Eye (tissue), 1 donor: Measurements from ENCODE around the gene ELOB.

ENCODE experiments used
- DNase-seq: peaks from one replicate; pipeline ENCODE4 v3.0.0-alpha.2; 2015

Gene ELOB

DNA sequence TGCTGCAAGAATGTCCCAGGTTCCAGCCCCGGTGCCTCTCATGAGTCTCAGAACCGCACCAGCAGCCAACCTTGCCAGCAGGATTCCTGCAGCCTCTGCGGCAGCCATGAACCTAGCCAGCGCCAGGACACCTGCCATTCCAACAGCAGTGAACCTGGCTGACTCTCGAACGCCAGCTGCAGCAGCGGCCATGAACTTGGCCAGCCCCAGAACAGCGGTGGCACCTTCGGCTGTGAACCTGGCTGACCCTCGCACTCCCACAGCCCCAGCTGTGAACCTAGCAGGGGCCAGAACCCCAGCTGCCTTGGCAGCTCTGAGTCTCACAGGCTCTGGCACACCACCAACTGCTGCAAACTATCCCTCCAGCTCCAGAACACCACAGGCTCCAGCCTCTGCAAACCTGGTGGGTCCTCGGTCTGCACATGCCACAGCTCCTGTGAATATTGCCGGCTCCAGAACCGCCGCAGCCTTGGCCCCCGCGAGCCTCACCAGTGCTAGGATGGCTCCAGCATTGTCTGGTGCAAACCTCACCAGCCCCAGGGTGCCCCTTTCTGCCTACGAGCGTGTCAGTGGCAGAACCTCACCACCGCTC, 9.8 kb downstream of the ELOB start:
- DNase-seq, result no peak

DNA sequence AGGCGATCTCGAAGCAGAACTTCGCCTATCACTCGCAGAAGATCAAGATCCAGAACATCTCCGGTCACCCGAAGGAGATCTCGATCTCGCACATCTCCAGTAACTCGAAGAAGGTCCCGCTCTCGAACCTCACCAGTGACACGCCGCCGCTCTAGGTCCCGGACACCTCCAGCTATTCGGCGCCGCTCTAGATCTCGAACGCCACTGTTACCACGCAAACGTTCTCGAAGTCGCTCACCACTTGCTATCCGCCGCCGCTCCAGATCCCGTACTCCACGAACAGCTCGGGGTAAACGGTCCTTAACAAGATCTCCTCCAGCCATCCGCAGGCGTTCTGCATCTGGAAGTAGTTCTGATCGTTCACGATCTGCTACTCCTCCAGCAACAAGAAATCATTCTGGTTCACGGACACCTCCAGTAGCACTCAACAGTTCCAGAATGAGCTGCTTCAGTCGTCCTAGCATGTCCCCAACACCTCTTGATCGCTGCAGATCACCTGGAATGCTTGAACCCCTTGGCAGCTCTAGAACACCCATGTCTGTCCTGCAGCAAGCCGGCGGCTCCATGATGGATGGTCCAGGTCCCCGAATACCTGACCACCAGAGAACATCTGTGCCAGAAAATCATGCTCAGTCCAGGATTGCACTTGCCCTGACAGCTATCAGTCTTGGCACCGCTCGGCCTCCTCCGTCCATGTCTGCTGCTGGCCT, 10.5 kb downstream of the ELOB start:
- DNase-seq, result no peak

DNA sequence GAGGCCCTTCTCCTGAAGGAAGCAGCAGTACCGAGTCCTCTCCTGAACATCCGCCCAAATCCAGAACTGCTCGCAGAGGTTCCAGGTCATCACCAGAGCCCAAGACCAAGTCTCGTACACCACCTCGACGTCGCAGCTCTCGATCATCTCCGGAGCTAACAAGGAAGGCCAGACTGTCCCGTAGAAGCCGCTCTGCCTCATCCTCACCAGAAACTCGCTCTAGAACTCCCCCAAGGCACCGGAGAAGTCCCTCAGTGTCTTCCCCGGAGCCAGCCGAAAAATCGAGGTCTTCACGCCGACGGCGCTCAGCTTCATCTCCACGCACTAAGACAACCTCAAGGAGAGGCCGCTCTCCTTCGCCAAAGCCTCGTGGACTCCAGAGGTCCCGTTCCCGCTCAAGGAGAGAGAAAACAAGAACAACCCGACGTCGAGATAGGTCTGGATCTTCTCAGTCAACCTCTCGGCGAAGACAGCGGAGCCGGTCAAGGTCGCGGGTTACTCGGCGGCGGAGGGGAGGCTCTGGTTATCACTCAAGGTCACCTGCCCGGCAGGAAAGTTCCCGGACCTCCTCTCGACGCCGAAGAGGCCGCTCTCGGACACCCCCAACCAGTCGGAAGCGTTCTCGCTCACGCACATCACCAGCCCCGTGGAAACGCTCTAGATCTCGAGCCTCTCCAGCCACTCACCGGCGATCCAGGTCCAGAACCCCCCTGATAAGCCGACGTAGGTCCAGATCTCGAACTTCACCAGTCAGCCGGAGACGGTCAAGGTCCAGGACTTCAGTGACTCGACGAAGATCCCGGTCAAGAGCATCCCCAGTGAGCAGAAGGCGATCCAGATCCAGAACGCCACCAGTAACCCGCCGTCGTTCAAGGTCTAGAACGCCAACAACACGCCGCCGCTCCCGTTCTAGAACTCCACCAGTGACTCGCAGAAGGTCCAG, 11.3 kb downstream of the ELOB start:
- no peak for DNase-seq

DNA sequence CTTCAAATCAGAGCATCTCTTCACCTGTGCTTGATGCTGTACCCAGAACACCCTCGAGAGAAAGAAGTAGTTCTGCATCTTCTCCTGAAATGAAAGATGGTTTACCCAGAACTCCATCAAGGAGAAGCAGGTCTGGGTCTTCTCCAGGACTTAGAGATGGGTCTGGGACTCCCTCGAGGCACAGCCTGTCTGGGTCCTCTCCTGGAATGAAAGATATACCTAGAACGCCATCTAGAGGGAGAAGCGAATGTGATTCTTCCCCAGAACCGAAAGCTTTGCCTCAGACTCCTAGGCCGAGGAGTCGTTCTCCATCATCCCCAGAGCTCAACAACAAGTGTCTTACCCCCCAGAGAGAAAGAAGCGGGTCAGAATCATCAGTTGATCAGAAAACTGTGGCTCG, 12.4 kb downstream of the ELOB start:
- no peak for DNase-seq

DNA sequence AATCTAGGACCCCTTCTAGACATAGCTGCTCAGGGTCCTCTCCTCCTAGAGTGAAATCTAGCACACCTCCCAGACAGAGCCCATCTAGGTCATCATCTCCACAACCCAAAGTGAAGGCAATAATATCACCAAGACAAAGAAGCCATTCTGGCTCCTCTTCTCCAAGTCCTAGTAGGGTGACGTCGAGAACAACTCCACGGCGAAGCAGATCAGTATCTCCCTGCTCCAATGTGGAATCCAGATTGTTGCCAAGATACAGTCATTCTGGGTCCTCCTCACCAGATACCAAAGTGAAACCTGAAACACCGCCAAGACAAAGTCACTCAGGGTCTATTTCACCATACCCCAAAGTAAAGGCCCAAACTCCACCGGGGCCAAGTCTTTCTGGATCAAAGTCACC, 13.9 kb downstream of the ELOB start:
- no peak for DNase-seq

DNA sequence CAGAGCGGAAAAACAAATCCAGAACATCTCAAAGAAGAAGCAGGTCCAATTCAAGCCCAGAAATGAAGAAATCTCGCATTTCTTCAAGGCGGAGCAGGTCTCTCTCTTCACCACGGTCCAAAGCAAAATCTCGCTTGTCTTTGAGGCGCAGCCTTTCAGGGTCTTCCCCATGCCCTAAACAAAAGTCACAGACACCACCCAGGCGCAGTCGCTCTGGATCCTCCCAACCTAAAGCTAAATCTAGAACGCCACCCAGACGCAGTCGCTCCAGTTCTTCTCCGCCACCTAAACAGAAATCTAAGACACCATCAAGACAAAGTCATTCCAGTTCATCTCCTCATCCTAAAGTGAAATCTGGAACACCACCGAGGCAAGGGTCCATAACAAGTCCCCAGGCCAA, 14.4 kb downstream of the ELOB start:
- DNase-seq, result no peak

DNA sequence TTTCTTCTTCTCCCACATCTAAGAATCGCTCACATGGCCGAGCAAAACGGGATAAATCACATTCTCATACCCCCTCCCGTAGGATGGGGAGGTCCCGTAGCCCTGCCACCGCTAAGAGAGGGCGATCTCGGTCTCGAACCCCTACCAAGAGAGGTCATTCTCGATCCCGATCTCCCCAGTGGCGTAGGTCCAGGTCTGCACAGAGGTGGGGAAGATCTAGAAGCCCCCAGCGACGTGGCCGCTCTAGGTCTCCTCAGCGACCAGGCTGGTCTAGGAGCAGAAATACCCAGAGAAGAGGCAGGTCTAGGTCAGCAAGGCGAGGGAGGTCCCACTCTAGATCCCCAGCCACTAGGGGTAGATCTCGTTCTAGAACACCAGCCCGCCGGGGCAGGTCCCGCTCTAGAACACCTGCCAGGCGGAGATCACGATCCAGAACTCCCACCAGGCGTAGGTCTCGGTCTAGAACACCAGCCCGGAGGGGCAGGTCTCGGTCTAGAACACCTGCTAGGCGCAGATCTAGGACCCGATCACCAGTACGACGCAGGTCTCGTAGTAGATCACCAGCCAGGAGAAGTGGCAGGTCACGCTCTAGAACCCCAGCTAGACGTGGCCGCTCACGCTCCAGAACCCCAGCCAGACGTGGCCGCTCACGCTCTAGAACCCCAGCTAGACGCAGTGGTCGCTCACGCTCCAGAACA, 15.0 kb downstream of the ELOB start:
- no peak for DNase-seq

DNA sequence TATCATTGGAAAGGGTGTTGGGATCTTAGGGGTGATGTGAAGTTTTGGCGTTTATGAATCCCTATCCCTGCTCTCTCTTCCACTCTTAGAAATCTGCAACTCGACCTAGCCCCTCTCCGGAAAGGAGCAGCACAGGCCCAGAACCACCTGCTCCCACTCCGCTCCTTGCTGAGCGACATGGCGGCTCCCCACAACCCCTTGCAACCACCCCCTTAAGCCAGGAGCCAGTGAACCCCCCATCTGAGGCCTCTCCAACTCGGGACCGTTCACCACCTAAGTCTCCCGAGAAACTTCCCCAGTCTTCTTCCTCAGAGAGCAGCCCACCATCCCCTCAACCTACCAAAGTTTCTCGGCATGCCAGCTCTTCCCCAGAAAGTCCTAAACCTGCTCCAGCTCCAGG, 15.6 kb downstream of the ELOB start:
- DNase-seq, result no peak

DNA sequence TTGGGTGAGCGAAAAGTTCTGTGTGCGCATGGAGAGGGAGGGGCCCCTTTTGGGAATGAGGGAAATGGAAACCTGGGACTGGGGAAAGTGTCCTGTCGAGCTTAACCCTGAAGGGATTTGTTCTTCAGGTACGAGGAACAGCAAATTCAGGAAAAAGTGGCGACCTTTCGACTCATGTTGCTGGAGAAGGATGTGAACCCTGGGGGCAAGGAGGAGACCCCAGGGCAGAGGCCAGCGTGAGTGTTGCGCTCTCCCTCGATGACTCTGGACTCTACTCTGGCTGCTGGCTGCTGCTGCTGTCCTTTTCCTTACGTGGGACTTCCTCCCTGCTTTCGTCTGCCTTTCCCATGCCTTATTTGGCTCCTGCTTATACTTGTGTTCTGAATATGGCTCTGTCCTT, 19.7 kb downstream of the ELOB start:
- DNase-seq, result no peak

DNA sequence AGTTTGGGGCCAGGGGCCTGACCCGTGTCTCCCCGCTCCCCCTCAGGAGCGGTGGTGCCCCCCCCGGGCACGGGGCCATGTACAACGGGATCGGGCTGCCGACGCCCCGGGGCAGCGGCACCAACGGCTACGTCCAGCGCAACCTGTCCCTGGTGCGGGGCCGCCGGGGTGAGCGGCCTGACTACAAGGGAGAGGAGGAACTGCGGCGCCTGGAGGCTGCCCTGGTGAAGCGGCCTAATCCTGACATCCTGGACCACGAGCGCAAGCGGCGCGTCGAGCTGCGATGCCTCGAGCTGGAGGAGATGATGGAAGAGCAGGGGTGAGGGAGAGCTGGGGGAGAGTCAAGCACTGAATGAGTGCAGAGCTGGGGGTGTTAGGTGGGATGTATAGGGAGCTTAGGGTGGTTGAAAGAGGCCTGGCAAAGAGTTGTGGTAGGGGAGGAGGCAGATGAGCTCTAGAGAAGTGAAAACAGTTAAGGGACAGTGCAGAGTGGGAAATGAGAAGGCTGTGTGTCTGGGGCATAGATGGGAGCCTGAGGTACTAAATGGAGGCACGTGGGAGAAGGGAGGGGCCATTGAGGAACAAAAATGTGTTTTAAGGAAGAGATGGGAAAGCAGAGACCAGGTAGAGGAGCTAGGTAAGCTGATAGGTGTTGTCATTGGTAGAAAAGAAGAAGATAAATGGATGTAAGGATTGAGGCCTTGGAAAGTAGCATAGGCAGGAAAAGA, 20.6 kb downstream of the ELOB start:
- DNase-seq, result no peak

DNA sequence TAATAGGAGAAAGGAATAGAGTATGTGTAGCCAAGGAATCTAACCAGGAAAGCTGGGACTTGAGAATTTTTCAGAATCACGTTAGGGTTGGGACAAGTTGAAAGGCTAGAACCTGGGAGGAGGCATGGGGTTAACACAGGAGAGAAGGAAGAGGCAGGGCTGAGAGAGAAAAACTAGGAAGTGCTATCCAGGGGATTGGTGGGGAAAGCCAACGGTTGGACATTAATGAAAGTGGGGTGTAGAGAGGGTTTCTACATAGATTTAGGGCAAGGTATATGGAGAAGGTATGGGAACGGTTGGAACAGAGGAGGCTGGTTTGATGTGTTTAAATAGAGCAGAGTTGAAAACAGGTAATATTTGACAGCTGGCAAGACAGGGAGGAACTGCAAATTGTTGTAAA, 21.9 kb downstream of the ELOB start:
- no peak for DNase-seq

DNA sequence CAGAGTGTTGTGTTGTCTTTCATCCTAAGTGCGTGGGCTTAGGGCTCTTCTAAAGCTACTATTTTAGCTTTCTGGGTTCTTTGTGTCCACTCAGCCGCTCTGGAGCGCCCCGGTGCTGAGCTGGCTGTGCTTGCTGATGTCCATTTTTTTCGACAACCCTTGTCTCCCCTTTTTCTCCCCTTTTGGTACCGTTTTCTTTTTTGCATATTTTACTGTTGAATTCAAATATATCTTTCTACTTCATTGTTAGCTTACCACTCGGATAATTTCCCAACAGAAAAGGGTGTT, 23.4 kb downstream of the ELOB start:
- no peak for DNase-seq

DNA sequence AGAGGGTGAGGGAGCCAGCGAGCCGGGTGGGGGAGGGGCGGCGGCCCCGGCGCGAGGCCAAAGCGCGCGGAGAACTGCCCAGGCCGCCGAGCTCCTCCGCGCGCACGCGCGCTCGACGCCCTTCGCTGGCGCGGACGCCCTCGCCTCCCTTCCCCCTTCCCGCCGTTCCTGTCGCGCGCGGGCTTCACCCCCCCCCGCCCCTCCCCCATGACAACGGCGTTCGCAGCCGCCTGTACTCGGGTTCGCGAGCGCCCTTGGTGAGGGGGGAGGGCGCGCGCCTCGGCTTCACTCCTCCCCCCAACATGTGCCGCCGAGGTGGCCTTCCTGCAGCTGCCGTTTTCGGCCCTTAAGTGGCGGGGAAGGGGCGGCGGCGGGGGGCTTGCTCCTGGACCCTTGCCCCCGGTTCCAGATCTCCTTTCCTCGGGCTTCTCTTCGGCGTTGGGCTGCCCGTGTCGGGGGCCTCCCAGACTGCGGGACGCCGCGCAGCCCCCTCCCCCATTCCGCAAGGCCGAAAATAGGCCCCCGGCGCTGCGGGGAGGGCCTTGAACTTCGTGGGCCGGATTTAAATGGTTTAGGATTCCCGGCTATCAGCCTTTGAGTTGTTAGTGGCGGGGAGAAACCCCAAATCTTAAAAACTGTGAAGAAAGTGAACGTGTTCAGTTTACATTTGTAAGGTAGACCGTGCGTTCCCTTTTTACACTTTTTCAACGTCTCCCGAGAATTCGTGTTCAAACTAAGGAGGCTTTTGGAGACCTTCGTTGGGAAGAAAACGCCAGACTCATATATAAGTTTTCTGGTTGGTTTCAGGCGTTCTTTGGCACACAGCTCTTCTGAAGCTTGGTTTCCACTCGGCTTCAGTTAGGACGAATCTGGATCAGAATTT, 24.0 kb downstream of the ELOB start:
- peak; percentile 94 for DNase-seq

DNA sequence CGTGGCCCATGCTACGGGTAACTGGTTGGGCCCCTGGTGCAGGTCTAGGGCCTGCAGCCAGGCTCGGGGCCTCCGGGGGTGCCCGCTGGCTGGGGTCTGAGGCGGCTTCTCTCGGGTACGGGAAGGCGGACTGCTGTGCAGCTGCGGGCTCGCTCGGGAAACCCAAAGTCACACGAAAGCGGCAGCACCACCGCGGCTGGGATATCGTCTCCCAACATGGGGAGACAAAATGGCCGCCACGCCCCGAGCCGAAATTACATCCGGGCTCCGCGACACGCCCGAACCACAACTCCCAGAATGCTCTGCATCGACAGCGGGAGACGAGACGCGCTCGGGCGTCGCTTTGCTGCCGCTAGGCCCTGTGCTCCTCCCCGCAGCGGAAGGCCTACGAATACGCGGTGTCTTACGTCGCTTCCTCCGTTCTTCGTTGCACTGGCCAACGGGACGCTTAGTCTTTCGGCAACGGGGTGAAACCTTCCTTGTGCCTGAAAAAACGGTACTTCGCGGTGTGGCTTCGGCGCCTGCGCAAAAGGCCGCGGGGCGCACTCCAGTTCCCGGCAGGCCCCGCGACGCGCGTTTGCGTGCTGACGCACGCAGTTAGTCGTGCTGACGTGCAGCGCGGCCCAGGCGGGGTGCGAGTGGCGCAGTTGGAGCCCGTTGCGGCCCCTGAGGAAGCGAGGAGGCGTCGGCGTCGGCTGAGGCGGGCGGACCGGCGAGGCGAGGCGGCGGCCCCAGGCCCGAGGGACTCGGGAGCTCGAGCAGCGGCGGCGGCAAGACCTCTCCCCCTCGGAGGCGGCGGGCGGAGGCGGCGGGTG, 24.8 kb downstream of the ELOB start, which contains the start of gene SRRM2:
SRRM2 (plus strand) TSS at position 604 of the 815 bp plus-strand sequence. CDS start 3,727 bp downstream, outside the sequence.
- peak; percentile 99 for DNase-seq

DNA sequence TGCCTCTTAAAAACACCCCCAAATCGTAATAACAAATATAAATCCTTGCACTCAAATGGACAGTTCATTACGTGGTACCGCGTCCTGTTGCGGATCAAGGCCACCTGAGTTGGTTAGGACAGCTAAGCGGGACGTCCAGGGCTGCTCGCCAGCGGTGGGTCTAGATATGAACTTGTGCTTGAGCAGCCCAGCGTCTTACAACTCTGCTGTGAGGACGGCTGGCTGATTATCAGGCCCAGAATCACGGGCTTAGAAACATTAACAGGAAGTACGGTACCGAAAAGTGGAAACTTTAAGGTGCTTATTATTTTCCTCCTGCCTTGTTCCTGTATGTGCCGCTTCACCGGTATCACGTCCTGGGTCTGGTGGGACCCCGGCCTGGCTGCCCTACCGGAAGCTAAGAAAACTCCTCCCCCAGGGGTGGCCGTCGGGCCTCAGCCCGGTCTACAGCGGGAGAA, 25.5 kb downstream of the ELOB start:
- DNase-seq, result no peak

DNA sequence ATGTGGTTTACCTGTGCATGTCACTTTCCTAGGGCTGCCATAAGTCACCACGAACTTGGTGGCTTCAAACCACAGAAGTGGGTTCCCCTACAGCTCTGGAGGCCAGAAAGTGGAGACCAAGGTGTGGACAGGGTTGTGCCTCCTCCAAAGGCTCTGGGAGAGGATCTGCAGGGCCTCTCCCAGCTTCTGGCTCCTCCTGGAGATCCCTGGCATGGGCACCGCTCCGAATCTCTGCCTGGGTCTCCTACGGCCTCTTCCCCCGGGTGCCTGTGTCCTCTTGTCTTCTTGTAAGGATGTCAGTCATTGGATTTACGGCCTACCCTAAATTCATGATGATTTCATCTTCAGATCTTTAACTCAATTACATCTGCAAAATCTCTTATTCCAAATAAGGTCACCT, 27.1 kb downstream of the ELOB start:
- DNase-seq, result no peak

DNA sequence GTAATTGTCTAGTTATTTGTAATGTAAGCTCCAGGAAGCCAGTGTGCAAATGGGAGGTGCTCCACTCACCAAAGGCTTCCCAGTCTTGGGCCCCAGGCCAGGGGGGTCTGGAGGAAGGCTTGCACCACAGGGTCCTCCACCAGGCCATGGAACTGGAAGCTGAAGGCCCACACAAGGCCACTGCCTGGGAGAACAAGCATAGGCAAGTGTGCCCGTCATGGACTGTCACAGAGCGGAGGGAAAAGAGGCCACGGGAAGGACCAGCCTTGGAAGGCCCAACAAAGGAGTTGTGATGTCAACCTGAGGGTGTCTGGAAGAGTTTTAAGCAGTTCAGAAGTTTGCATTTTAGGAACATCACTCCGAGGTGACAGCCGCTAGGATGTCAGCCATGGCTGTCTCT, 27.6 kb downstream of the ELOB start:
- DNase-seq, result no peak

DNA sequence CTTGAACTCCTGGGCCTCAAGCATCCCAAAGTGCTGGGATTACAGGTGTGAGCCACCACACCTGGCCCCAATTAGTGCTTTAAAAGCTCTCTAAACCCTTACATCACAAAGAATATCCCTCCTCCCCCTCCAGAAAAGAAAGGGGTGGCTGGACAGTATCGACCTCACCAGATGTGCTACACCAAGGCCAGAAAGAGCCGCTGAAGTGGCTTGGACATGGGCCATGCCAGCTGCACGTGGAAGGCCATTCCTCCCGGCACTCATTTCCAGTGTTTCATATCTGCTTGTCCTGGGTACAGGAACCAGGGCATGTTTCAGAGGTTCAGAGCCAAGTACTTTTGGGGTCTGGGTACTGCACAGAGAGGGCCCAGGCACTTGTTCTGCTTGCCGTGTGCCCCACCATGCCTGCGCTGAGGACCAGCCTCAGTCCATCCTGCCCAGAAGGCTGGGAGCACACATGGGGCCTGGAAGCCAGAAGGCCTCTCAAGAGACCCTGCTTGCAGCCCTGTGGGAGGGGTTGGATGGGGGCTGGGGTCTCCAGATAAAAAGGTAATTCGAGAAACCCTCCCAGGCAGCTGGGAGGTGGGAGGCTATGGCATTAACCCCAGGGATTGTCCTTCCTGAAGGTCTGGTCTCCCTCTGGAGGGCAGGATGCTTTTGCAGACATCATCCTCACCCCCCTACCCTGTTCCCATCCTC, 28.2 kb downstream of the ELOB start:
- no peak for DNase-seq

DNA sequence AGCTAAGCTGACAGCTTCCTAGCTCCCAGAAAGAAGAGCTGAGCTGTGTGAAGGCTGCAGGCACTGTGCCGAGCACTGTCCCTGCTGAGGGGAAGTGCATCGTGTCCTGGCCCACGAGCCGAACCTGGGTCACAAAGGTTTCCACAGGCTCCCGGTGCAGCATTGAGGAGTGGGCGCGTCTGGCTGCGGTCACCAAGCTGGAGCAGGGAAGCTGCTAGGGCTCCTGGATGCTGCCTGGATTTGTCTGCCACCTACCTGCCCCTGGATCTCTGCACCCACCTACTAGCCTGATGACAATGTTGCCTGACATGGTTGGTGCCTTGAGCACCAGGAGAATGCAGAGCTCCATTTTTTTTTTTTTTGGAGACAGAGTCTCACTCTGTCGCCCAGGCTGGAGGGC, 31.1 kb downstream of the ELOB start:
- no peak for DNase-seq
